ENCODE data around the gene ASTN2. TPM values are rescaled to one million over a fixed set of nuclear protein-coding genes. Genes with fewer than 3 reads are reported as not detected.

Gene ASTN2
- total RNA-seq, 1 donor from 2014 or later: 2.7 TPM

GRCh38 chr9:117411547-117411946 lies 3.3 kb downstream of the ASTN2 start:
- H3K4me1 Mint-ChIP-seq (ENCODE audit: low read depth): no peaks in the 10 kb centered on the region
- no peak overlapping the region for H3K27ac Mint-ChIP-seq
- no peaks in the 10 kb centered on the region for H3K9me3 Mint-ChIP-seq
- H3K4me3 Mint-ChIP-seq (ENCODE audit: low read depth): no peak overlapping the region
- intact Hi-C loops (cut with micrococcal nuclease): no loop called here
- H3K27me3 Mint-ChIP-seq (ENCODE audit: low read depth): peaks cover 34% of the 10 kb centered on the region
- H3K36me3 Mint-ChIP-seq (ENCODE audit: low read depth): peaks cover 2% of the 10 kb centered on the region
- no peak for DNase-seq (ENCODE audit: low spot score)

GRCh38 chr9:117409321-117409720 lies 5.5 kb downstream of the ASTN2 start:
- intact Hi-C loops (cut with micrococcal nuclease): no loop called here
- H3K4me1 Mint-ChIP-seq (ENCODE audit: low read depth): no peaks in the 10 kb centered on the region
- peaks cover 34% of the 10 kb centered on the region for H3K27me3 Mint-ChIP-seq (ENCODE audit: low read depth)
- no peak overlapping the region for H3K27ac Mint-ChIP-seq
- no peak for DNase-seq (ENCODE audit: low spot score)
- peaks cover 2% of the 10 kb centered on the region for H3K36me3 Mint-ChIP-seq (ENCODE audit: low read depth)
- no peak overlapping the region for H3K4me3 Mint-ChIP-seq (ENCODE audit: low read depth)
- no peaks in the 10 kb centered on the region for H3K9me3 Mint-ChIP-seq

GRCh38 chr9:117407436-117408022 lies 7.3 kb downstream of the ASTN2 start:
- no peaks in the 10 kb centered on the region for H3K36me3 Mint-ChIP-seq (ENCODE audit: low read depth)
- no peak for DNase-seq (ENCODE audit: low spot score)
- no peak overlapping the region for H3K27ac Mint-ChIP-seq
- H3K27me3 Mint-ChIP-seq (ENCODE audit: low read depth): peaks cover 19% of the 10 kb centered on the region
- no peaks in the 10 kb centered on the region for H3K9me3 Mint-ChIP-seq
- no peaks in the 10 kb centered on the region for H3K4me1 Mint-ChIP-seq (ENCODE audit: low read depth)
- H3K4me3 Mint-ChIP-seq (ENCODE audit: low read depth): no peak overlapping the region
- intact Hi-C loops (cut with micrococcal nuclease): no loop called here

GRCh38 chr9:117405950-117406705 lies 8.7 kb downstream of the ASTN2 start:
- Mint-ChIP-seq H3K4me3 (ENCODE audit: low read depth) (no peak overlapping the region), H3K27ac (no peak overlapping the region), H3K9me3 (no peaks in the 10 kb centered on the region), H3K4me1 (ENCODE audit: low read depth) (no peaks in the 10 kb centered on the region), H3K27me3 (ENCODE audit: low read depth) (peaks cover 7% of the 10 kb centered on the region), H3K36me3 (ENCODE audit: low read depth) (no peaks in the 10 kb centered on the region)
- intact Hi-C loops (cut with micrococcal nuclease): no loop called here
- DNase-seq (ENCODE audit: low spot score): no peak

- no peak overlapping the region for H3K4me3 Mint-ChIP-seq (ENCODE audit: low read depth)
- no peak overlapping the region for H3K27ac Mint-ChIP-seq
- intact Hi-C loops (cut with micrococcal nuclease): no loop called here
- no peaks in the 10 kb centered on the region for H3K4me1 Mint-ChIP-seq (ENCODE audit: low read depth)
- H3K27me3 Mint-ChIP-seq (ENCODE audit: low read depth): no peaks in the 10 kb centered on the region
- no peak for DNase-seq (ENCODE audit: low spot score)
- no peaks in the 10 kb centered on the region for H3K9me3 Mint-ChIP-seq
- H3K36me3 Mint-ChIP-seq (ENCODE audit: low read depth): no peaks in the 10 kb centered on the region
Measured at GRCh38 chr9:117403848-117404247, 11.0 kb downstream of the ASTN2 start.

DNA sequence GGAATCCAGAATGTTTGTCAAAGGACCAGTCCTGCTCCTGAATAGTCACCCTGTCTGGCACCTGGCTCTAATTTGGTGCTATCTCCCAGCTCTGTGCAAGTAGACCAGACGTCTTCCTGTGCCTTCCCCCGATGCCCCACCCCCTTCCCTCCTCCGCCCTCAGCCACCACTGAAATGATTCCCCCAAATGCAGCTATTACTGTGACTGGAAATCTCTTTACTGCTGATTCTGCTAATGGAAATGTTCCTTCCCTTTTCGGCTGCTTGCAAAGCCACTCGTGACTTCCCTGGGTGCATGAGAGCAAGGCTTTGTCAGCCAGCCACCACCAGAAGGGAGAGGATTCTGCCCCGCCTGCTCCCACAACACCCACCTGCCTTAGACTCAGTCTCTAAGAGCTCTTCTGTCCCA lies 11.4 kb downstream of the ASTN2 start:
- Mint-ChIP-seq H3K27ac (no peak overlapping the region), H3K36me3 (ENCODE audit: low read depth) (no peaks in the 10 kb centered on the region), H3K27me3 (ENCODE audit: low read depth) (no peaks in the 10 kb centered on the region), H3K9me3 (no peaks in the 10 kb centered on the region), H3K4me1 (ENCODE audit: low read depth) (no peaks in the 10 kb centered on the region), H3K4me3 (ENCODE audit: low read depth) (no peak overlapping the region)
- DNase-seq (ENCODE audit: low spot score): no peak
- intact Hi-C loops (cut with micrococcal nuclease): no loop called here

- Mint-ChIP-seq H3K4me3 (ENCODE audit: low read depth) (no peak overlapping the region), H3K9me3 (no peaks in the 10 kb centered on the region), H3K27me3 (ENCODE audit: low read depth) (no peaks in the 10 kb centered on the region), H3K4me1 (ENCODE audit: low read depth) (no peaks in the 10 kb centered on the region), H3K36me3 (ENCODE audit: low read depth) (no peaks in the 10 kb centered on the region), H3K27ac (no peak overlapping the region)
- intact Hi-C loops (cut with micrococcal nuclease): no loop called here
- no peak for DNase-seq (ENCODE audit: low spot score)
Measured at GRCh38 chr9:117400171-117400570, 14.7 kb downstream of the ASTN2 start.

DNA sequence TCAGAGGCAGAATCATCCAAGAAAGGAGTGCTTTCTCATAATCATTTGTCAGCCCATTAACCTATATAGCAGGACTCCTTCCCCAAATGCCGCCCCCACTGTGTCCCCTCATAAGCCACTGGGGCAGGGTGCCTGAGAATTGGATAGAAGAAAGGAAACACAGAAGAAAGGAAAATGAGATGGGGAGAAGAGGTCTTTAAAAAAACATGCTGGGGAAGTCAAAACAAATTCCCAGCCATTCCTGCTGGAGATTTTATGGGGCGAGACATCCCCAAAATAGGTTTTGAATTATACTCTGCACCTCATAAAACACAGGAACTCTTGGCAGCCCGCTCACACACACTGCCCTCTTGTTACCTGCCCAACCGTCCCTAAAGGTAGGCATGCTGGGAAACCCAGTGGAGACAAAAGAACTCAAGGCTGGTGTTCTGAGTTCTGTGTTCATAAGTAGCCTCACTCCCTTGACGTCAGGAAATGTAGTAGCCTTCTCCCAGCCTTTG lies 19.7 kb downstream of the ASTN2 start:
- Mint-ChIP-seq H3K4me1 (ENCODE audit: low read depth) (no peaks in the 10 kb centered on the region), H3K9me3 (no peaks in the 10 kb centered on the region), H3K27me3 (ENCODE audit: low read depth) (no peaks in the 10 kb centered on the region), H3K27ac (no peak overlapping the region), H3K36me3 (ENCODE audit: low read depth) (no peaks in the 10 kb centered on the region), H3K4me3 (ENCODE audit: low read depth) (no peak overlapping the region)
- intact Hi-C loops (cut with micrococcal nuclease): no loop called here
- DNase-seq (ENCODE audit: low spot score): no peak

GRCh38 chr9:117394655-117395054 lies 20.2 kb downstream of the ASTN2 start:
- no peak for DNase-seq (ENCODE audit: low spot score)
- no peaks in the 10 kb centered on the region for H3K27me3 Mint-ChIP-seq (ENCODE audit: low read depth)
- H3K9me3 Mint-ChIP-seq: no peaks in the 10 kb centered on the region
- no peak overlapping the region for H3K4me3 Mint-ChIP-seq (ENCODE audit: low read depth)
- no peaks in the 10 kb centered on the region for H3K4me1 Mint-ChIP-seq (ENCODE audit: low read depth)
- intact Hi-C loops (cut with micrococcal nuclease): no loop called here
- no peak overlapping the region for H3K27ac Mint-ChIP-seq
- H3K36me3 Mint-ChIP-seq (ENCODE audit: low read depth): no peaks in the 10 kb centered on the region

DNA sequence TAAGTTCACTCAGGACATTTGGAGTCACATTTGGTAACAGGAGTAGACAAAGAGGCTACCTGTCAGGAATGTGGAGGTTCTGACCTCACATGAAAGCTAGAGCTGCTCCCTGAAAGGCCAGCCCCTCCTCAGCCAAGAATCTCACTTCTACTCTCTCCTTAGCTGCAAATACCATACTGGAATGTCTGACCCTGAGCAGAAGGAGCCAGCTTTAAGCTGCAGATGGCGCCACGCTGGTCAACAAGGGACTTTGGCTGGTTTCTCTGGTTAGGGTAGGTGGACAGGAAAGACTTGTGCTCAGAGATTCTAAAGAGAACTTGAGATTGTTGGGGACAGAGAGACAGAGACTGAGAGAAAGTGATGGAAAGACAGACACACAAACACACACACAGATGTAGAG lies 21.9 kb downstream of the ASTN2 start:
- DNase-seq (ENCODE audit: low spot score): no peak
- Mint-ChIP-seq H3K27me3 (ENCODE audit: low read depth) (no peaks in the 10 kb centered on the region), H3K4me3 (ENCODE audit: low read depth) (no peak overlapping the region), H3K9me3 (no peaks in the 10 kb centered on the region), H3K4me1 (ENCODE audit: low read depth) (no peaks in the 10 kb centered on the region), H3K36me3 (ENCODE audit: low read depth) (no peaks in the 10 kb centered on the region), H3K27ac (no peak overlapping the region)
- intact Hi-C loops (cut with micrococcal nuclease): no loop called here

- DNase-seq (ENCODE audit: low spot score): no peak
- no peaks in the 10 kb centered on the region for H3K27me3 Mint-ChIP-seq (ENCODE audit: low read depth)
- no peaks in the 10 kb centered on the region for H3K4me1 Mint-ChIP-seq (ENCODE audit: low read depth)
- no peaks in the 10 kb centered on the region for H3K9me3 Mint-ChIP-seq
- H3K36me3 Mint-ChIP-seq (ENCODE audit: low read depth): no peaks in the 10 kb centered on the region
- H3K27ac Mint-ChIP-seq: no peak overlapping the region
- no peak overlapping the region for H3K4me3 Mint-ChIP-seq (ENCODE audit: low read depth)
- intact Hi-C loops (cut with micrococcal nuclease): no loop called here
Measured at GRCh38 chr9:117387422-117387821, 27.4 kb downstream of the ASTN2 start.

DNA sequence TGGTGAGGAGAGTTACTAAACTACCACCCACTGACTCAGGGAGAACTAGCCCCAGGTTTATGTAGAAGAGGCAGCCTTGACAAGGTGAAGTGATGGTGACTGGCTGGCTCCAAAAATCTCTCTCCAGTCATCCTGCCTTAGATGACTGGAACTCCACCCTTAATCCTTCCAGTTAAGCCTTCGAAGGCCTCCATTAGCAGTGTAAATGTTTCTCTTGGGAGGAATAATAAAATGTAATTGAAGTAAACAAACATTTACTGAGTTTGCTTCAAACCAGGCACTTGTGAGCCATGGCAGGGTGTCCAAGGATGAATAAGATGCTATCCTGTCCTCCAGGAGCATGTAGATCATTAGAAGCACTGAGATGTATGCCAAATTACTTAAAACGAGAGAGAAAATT lies 35.5 kb downstream of the ASTN2 start:
- DNase-seq (ENCODE audit: low spot score): no peak
- Mint-ChIP-seq H3K4me1 (ENCODE audit: low read depth) (no peaks in the 10 kb centered on the region), H3K36me3 (ENCODE audit: low read depth) (no peaks in the 10 kb centered on the region), H3K27me3 (ENCODE audit: low read depth) (no peaks in the 10 kb centered on the region), H3K4me3 (ENCODE audit: low read depth) (no peak overlapping the region), H3K27ac (no peak overlapping the region), H3K9me3 (no peaks in the 10 kb centered on the region)
- intact Hi-C loops (cut with micrococcal nuclease): no loop called here

DNA sequence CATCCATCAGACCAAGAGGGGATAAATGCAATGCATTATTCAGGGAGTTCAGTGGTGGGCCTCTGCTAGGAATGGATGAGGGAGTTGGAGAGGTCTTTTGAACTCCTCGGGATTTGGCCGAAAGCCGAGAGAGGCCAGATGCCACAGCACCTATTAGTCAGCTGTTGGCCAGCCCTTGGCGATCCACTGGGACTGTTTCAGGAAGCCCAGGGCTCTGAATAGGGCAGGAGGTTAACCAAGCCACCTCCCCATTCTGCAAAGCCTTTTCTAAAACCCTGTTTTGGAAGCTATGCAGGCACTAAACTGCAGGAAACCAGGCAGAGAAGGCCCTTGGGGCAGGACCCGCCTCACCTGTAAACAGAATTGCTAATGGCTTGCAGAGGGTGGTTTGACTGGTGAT lies 37.8 kb downstream of the ASTN2 start:
- H3K36me3 Mint-ChIP-seq (ENCODE audit: low read depth): no peaks in the 10 kb centered on the region
- H3K27ac Mint-ChIP-seq: no peak overlapping the region
- H3K9me3 Mint-ChIP-seq: no peaks in the 10 kb centered on the region
- no peaks in the 10 kb centered on the region for H3K27me3 Mint-ChIP-seq (ENCODE audit: low read depth)
- no peaks in the 10 kb centered on the region for H3K4me1 Mint-ChIP-seq (ENCODE audit: low read depth)
- no peak for DNase-seq (ENCODE audit: low spot score)
- no peak overlapping the region for H3K4me3 Mint-ChIP-seq (ENCODE audit: low read depth)
- intact Hi-C loops (cut with micrococcal nuclease): no loop called here

Measured in activated T-helper 2 cell treated with anti-CD3 and anti-CD28 coated beads, Interferon-gamma antibody, Interleukin-2, Interleukin-4, amounts not matched to agents 10 μg/mL and 5 μg/mL and 100 μg/mL, durations not matched to agents 14 hours and 24 hours and 36 hours (primary cell).